OCI-LY7 (cell line): ENCODE measurements around the gene ENTPD1. TPM values are rescaled to one million over a fixed set of nuclear protein-coding genes. Genes with fewer than 3 reads are reported as not detected.

Source experiments
- BruUV-seq: library from RNA; stranded (reverse); fragments of 400-500 nt; replicated peaks from 2 replicates; lab custom pipeline; 2021; lab: Mats Ljungman, UMichigan
- CTCF ChIA-PET: fragments of 300-600 bp; sonication (Branson Sonifier 250); formaldehyde crosslinking; loops from one replicate; lab custom pipeline; 2022; ENCODE audit warnings: antibody characterized with exemption; ENCODE audit not compliant: unreplicated experiment; lab: Charles Lee
- POLR2A ChIA-PET: fragments of 300-600 bp; sonication (Branson Sonifier 250); formaldehyde crosslinking; loops from one replicate; lab custom pipeline; 2022; ENCODE audit warnings: antibody characterized with exemption; lab: Charles Lee
- DNase-seq: peaks from one replicate; pipeline ENCODE4 v3.0.0-alpha.2; 2015; ENCODE audit warnings: low spot score
- H2AFZ ChIP-seq: fragments of 200-600 bp; sonication (generic), shearing (Covaris generic); 2 replicates; pipeline ENCODE4 v1.6.1; 2014; ENCODE audit warnings: mild to moderate bottlenecking, antibody characterized with exemption, low read length, moderate library complexity
- H3K27ac ChIP-seq: fragments of 200-600 bp; sonication (generic); 2 replicates; pipeline ENCODE4 v1.5.1; 2014; ENCODE audit warnings: mixed run types, low read depth, mild to moderate bottlenecking, moderate library complexity, low read length, inconsistent platforms; ENCODE audit not compliant: poor library complexity, severe bottlenecking
- H3K36me3 ChIP-seq: fragments of 200-600 bp; sonication (generic); 2 replicates; pipeline ENCODE4 v1.6.1; 2014; ENCODE audit warnings: mild to moderate bottlenecking, antibody characterized with exemption, low read length, moderate library complexity, mixed read lengths; ENCODE audit not compliant: insufficient read depth
- H3K4me1 ChIP-seq: fragments of 200-600 bp; sonication (generic); 2 replicates; pipeline ENCODE4 v1.5.1; 2014; ENCODE audit warnings: mild to moderate bottlenecking, low read length; ENCODE audit not compliant: insufficient read depth, poor library complexity, severe bottlenecking
- H3K4me2 ChIP-seq: fragments of 200-600 bp; sonication (generic); 2 replicates; pipeline ENCODE4 v1.6.1; 2014; ENCODE audit warnings: mild to moderate bottlenecking, low read length
- H3K4me3 ChIP-seq: fragments of 200-600 bp; sonication (generic); 2 replicates; pipeline ENCODE4 v1.5.1; 2014; ENCODE audit warnings: mild to moderate bottlenecking, low read depth, low read length; ENCODE audit not compliant: poor library complexity, severe bottlenecking
- H3K79me2 ChIP-seq: fragments of 200-600 bp; sonication (generic); 2 replicates; pipeline ENCODE4 v1.6.1; 2016; ENCODE audit warnings: low read depth, mild to moderate bottlenecking, low read length, moderate library complexity, mixed read lengths; ENCODE audit not compliant: insufficient read depth
- H3K9me2 ChIP-seq: fragments of 200-600 bp; sonication (generic); 2 replicates; pipeline ENCODE4 v1.6.1; 2016; ENCODE audit warnings: mild to moderate bottlenecking, low read length, mixed read lengths; ENCODE audit not compliant: insufficient read depth
- H3K9me3 ChIP-seq: fragments of 200-600 bp; sonication (generic); 2 replicates; pipeline ENCODE4 v1.6.1; 2014; ENCODE audit warnings: mild to moderate bottlenecking, mixed run types, low read length, mixed read lengths
- H4K20me1 ChIP-seq: fragments of 200-600 bp; sonication (generic); 2 replicates; pipeline ENCODE4 v1.6.1; 2014; ENCODE audit warnings: mild to moderate bottlenecking, antibody characterized with exemption, low read length, moderate library complexity, mixed read lengths; ENCODE audit not compliant: insufficient read depth
- EZH2phosphoT487 ChIP-seq: fragments of 200-600 bp; sonication (generic); IDR thresholded peaks from 2 replicates; pipeline ENCODE4 v1.6.1; 2018; ENCODE audit warnings: low read depth, borderline replicate concordance, mild to moderate bottlenecking, mixed run types, antibody characterized with exemption, low read length, moderate library complexity, mixed read lengths
- intact Hi-C: fragments of 100-400 bp; cut with micrococcal nuclease; formaldehyde crosslinking; loops from one replicate; pipeline ENCODE4 v1.10.0; 2022; ENCODE audit not compliant: unreplicated experiment
- total RNA-seq, 2 experiments: library from RNA; depleted of rRNA in 1 of 2; stranded (reverse); fragments of >200 nt in 1 of 2; shearing (Covaris generic) in 1 of 2; gene quantifications; 2 replicates each; pipeline ENCODE4 v1.2.3, GENCODE V29; 2014 to 2022
- TF ChIP-seq, protein P1 (sequence below): fragments of 200-600 bp; sonication (generic); conservative IDR thresholded peaks from 2 replicates; pipeline ENCODE4 v1.5.1; 2014; ENCODE audit warnings: mild to moderate bottlenecking, antibody characterized with exemption, low read length, moderate library complexity, mixed read lengths

Gene ENTPD1
- total RNA-seq, 2 experiments from 2014 or later = 5.1 to 6.7 TPM

DNA sequence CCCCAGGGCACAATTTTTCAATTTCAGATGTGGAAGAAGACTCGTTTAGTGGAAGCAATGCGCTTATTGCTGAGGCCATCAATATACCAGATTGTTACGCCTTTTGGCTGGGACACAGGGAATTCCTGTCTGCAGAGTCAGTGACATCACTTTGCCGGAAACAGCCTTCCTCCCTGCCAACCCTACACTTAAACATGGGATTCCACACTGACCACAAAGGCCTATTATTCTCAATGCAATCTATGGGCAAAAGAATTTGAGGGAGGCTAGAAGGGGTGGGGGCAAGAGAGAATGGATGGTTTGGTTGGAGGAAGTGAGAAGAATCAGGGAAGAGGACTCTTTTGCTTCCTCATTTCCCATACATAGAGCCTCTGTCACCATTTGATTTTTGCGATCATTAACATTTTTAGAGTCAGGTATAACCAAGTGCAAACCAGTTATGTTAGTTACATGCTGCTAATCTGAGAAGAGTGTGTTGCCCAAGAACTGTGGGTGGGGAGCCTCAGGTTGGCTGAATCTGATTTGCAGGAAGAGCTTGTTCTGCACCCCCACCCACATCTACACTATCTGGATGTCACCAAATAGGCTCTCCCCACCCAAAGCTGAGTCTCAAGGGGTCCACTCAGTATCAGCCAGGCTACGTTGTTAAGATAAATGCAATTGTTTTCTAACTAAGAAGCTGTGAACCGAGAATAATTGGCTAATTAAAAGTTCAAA, 58.2 kb downstream of the ENTPD1 start:
- no peak for TF ChIP-seq EZH2phosphoT487
- TF ChIP-seq, protein P1, sequence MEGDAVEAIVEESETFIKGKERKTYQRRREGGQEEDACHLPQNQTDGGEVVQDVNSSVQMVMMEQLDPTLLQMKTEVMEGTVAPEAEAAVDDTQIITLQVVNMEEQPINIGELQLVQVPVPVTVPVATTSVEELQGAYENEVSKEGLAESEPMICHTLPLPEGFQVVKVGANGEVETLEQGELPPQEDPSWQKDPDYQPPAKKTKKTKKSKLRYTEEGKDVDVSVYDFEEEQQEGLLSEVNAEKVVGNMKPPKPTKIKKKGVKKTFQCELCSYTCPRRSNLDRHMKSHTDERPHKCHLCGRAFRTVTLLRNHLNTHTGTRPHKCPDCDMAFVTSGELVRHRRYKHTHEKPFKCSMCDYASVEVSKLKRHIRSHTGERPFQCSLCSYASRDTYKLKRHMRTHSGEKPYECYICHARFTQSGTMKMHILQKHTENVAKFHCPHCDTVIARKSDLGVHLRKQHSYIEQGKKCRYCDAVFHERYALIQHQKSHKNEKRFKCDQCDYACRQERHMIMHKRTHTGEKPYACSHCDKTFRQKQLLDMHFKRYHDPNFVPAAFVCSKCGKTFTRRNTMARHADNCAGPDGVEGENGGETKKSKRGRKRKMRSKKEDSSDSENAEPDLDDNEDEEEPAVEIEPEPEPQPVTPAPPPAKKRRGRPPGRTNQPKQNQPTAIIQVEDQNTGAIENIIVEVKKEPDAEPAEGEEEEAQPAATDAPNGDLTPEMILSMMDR = no peak
- Histone ChIP-seq H3K36me3 (no peaks in the 10 kb centered on the region), H3K4me2 (no peak overlapping the region), H3K79me2 (no peaks in the 10 kb centered on the region), H4K20me1 (no peaks in the 10 kb centered on the region), H3K27ac (no peak overlapping the region), H3K9me2 (no peaks in the 10 kb centered on the region), H2AFZ (no peak overlapping the region), H3K4me3 (no peak overlapping the region), H3K4me1 (peaks cover 6% of the 10 kb centered on the region), H3K9me3 (0 out of 2 replicates have a peak, but pooled peaks cover 6% of the 10 kb centered on the region)
- POLR2A ChIA-PET = interaction anchor here (0.6 kb wide), 1 partner anchor 7 kb away, joined by 4 read pairs; no protein-coding TSS in a partner anchor
- BruUV-seq = no TSS peak
- CTCF ChIA-PET = no interaction called here
- DNase-seq = no peak
- intact Hi-C loops = no loop called here

DNA sequence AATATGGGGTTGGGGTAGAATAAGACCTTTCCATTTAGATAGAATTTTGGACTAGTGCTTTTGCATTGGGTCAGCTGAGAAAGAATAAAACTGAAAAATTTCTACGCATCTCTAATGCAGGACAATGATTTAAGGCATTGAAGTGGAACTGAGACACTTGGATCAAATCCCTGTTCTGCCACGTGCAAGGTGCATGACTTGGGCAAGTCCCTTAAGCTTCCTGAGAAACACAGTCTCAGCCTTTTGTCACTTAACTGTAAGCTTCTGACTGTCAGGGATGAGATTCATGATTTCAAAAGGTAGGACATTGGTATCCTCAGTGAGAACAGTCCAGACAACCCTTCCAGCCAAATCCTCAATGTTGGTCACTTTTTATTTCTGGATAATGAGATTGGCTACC, 59.2 kb downstream of the ENTPD1 start:
- POLR2A ChIA-PET = no interaction called here
- H3K4me3 ChIP-seq = no peak overlapping the region
- no peak overlapping the region for H3K27ac ChIP-seq
- no peak overlapping the region for H2AFZ ChIP-seq
- 0 out of 2 replicates have a peak, but pooled peaks cover 6% of the 10 kb centered on the region for H3K9me3 ChIP-seq
- no peak for TF ChIP-seq EZH2phosphoT487
- TF ChIP-seq, protein P1 = no peak
- no peaks in the 10 kb centered on the region for H4K20me1 ChIP-seq
- H3K36me3 ChIP-seq = no peaks in the 10 kb centered on the region
- CTCF ChIA-PET = no interaction called here
- H3K9me2 ChIP-seq = no peaks in the 10 kb centered on the region
- intact Hi-C loops = no loop called here
- BruUV-seq = no TSS peak
- H3K79me2 ChIP-seq = no peaks in the 10 kb centered on the region
- DNase-seq = no peak
- H3K4me2 ChIP-seq = no peak overlapping the region
- peaks cover 10% of the 10 kb centered on the region for H3K4me1 ChIP-seq

DNA sequence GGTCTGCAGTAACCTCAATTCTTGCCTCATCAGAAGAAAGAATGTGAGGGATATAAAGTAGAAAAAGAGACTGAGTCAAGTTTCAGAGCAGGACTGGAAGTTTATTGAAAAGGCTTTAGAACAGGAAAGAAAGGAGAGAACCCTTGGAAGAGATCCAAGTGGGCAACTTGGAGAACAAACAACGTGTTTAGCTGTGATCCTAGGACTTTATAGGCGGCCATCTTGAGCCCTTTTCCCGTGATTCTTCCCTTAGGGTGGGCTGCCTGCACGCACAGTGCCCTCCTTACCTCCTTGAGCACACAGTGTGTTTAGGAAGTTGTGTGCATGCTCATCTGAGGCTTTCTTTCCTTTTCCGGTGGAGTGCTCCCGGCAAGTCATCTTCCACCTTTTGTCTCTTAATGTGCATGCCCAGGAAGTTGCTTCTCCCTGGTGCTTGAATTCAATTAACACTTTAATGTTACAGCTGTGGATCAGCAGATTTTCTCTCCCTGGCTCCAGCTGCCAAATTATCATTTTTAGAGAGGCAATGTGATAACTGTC, 59.8 kb downstream of the ENTPD1 start:
- intact Hi-C loops = no loop called here
- 0 out of 2 replicates have a peak, but pooled peaks cover 6% of the 10 kb centered on the region for H3K9me3 ChIP-seq
- H3K4me1 ChIP-seq = peaks cover 17% of the 10 kb centered on the region
- TF ChIP-seq EZH2phosphoT487 = no peak
- TF ChIP-seq, protein P1 = no peak
- H3K4me2 ChIP-seq = no peak overlapping the region
- H3K79me2 ChIP-seq = no peaks in the 10 kb centered on the region
- no peak for DNase-seq
- no peak overlapping the region for H3K4me3 ChIP-seq
- no peak overlapping the region for H3K27ac ChIP-seq
- H4K20me1 ChIP-seq = no peaks in the 10 kb centered on the region
- no TSS peak for BruUV-seq
- CTCF ChIA-PET = no interaction called here
- H3K9me2 ChIP-seq = no peaks in the 10 kb centered on the region
- POLR2A ChIA-PET = no interaction called here
- no peaks in the 10 kb centered on the region for H3K36me3 ChIP-seq
- H2AFZ ChIP-seq = no peak overlapping the region
